HL-60 (cell line): ENCODE results near the gene CACNA1E.

ENCODE experiments used
- DNase-seq, 2 experiments: peaks; one replicate each; pipeline ENCODE4 v3.0.0-alpha.2; 2010 to 2020; ENCODE audit warnings: low read depth in 1 of 2, low spot score in 1 of 2
- H3K27ac ChIP-seq: fragments of 250-450 bp; sonication (Bioruptor Pico); replicated peaks from 2 replicates; pipeline ENCODE4 v1.5.1; 2020; ENCODE audit warnings: mild to moderate bottlenecking, moderate library complexity
- H3K27me3 ChIP-seq: fragments of 250-450 bp; sonication (Bioruptor Pico); 2 replicates; pipeline ENCODE4 v1.5.1; 2021; ENCODE audit warnings: mild to moderate bottlenecking, moderate library complexity; ENCODE audit not compliant: insufficient read depth, poor library complexity, severe bottlenecking
- H3K4me3 ChIP-seq: replicated peaks from 2 replicates; pipeline ENCODE4 v1.5.1; 2011; ENCODE audit warnings: mild to moderate bottlenecking, control low read depth, low read length; ENCODE audit not compliant: insufficient read depth
- CTCF ChIP-seq: IDR thresholded peaks from one replicate; pipeline ENCODE4 v1.5.1; 2011; ENCODE audit warnings: low read length, control low read depth, inconsistent platforms; ENCODE audit not compliant: insufficient read depth
- GABPA ChIP-seq: IDR thresholded peaks from 2 replicates; pipeline ENCODE4 v1.6.1; 2012; ENCODE audit warnings: low read depth
- POLR2AphosphoS5 ChIP-seq: IDR thresholded peaks from 2 replicates; pipeline ENCODE4 v1.6.1; 2012; ENCODE audit warnings: low read depth
- SPI1 ChIP-seq: IDR thresholded peaks from 2 replicates; pipeline ENCODE4 v1.6.1; 2012; ENCODE audit warnings: low read depth, mild to moderate bottlenecking, borderline replicate concordance
- TF ChIP-seq, protein P1 (sequence below): IDR thresholded peaks from 2 replicates; pipeline ENCODE4 v1.6.1; 2012; ENCODE audit warnings: low read depth; ENCODE audit not compliant: insufficient replicate concordance

CACNA1E gene

DNA sequence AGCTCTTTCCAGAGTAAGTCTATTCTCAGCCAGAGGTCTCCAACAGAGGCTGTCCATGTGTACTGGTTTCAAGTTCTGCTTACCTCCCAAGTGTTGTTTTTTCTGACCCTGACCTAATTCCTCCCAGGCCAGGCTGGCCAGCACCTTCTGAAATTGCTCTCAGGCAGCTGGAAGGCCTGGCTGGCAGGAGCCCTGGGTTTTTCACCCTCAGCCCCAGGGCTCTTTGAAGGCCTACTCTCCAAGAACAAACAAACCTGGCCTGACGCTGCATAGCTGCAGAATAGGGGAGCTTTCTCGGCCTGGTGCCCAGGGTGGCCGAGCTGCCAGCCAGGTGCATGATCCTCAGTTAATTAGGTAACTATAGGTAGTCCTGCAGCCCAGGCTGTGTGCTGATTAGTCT is 147.5 kb downstream of the CACNA1E start:
- Histone ChIP-seq H3K27me3 (no peaks in the 10 kb centered on the region), H3K27ac (no peak overlapping the region), H3K4me3 (no peak overlapping the region)
- TF ChIP-seq GABPA (no peak), POLR2AphosphoS5 (no peak), SPI1 (no peak), CTCF (no peak)
- TF ChIP-seq, protein P1, sequence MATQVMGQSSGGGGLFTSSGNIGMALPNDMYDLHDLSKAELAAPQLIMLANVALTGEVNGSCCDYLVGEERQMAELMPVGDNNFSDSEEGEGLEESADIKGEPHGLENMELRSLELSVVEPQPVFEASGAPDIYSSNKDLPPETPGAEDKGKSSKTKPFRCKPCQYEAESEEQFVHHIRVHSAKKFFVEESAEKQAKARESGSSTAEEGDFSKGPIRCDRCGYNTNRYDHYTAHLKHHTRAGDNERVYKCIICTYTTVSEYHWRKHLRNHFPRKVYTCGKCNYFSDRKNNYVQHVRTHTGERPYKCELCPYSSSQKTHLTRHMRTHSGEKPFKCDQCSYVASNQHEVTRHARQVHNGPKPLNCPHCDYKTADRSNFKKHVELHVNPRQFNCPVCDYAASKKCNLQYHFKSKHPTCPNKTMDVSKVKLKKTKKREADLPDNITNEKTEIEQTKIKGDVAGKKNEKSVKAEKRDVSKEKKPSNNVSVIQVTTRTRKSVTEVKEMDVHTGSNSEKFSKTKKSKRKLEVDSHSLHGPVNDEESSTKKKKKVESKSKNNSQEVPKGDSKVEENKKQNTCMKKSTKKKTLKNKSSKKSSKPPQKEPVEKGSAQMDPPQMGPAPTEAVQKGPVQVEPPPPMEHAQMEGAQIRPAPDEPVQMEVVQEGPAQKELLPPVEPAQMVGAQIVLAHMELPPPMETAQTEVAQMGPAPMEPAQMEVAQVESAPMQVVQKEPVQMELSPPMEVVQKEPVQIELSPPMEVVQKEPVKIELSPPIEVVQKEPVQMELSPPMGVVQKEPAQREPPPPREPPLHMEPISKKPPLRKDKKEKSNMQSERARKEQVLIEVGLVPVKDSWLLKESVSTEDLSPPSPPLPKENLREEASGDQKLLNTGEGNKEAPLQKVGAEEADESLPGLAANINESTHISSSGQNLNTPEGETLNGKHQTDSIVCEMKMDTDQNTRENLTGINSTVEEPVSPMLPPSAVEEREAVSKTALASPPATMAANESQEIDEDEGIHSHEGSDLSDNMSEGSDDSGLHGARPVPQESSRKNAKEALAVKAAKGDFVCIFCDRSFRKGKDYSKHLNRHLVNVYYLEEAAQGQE = no peak
- DNase-seq = no peak

GRCh38 chr1:181632492-181632891 is 149.2 kb downstream of the CACNA1E start:
- DNase-seq = no peak
- Histone ChIP-seq H3K27ac (no peak overlapping the region), H3K4me3 (no peak overlapping the region), H3K27me3 (no peaks in the 10 kb centered on the region)
- TF ChIP-seq GABPA = no peak
- TF ChIP-seq CTCF = no peak
- TF ChIP-seq, protein P1 = no peak
- no peak for TF ChIP-seq SPI1
- no peak for TF ChIP-seq POLR2AphosphoS5

DNA sequence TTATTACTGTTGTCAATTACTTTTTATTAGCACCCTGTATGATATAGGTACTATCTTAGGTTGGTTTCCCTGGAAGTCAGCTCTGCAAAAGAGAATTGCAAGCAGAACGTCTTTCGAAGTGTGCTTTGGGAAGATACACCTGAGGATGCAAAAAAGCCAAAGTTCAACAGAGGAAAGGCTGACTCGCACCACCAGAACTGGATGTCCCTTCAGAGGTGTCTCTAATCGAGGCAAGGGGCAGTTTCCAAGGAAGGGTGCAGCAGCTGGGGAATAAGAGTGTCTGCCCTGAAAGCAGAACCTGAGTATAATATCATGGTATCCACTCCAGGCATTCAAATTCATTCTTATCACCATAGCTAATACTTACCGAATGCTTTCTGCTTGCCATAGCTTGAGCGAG is 149.6 kb downstream of the CACNA1E start:
- Histone ChIP-seq H3K27ac (no peak overlapping the region), H3K4me3 (no peak overlapping the region), H3K27me3 (no peaks in the 10 kb centered on the region)
- no peak for DNase-seq
- TF ChIP-seq SPI1 (no peak), CTCF (no peak), POLR2AphosphoS5 (no peak), GABPA (no peak)
- TF ChIP-seq, protein P1 = no peak
